Activated B cell treated with CpG ODN at 0.5 μM for 24 hours (primary cell): Measurements from ENCODE around the gene CALHM3. TPM values are rescaled to one million over a fixed set of nuclear protein-coding genes. Genes with fewer than 3 reads are reported as not detected.

Experiments used
- ATAC-seq: fragments of 200-7000 bp; cut with Tn5 transposase; one replicate; pipeline ENCODE4 v1.10.0; 2021; ENCODE audit warnings: low read depth, mild to moderate bottlenecking, moderate library complexity
- CTCF ChIA-PET: fragments of 350-600 bp; sonication (Branson Sonifier 250); formaldehyde crosslinking; loops from one replicate; lab custom pipeline; 2021; ENCODE audit warnings: antibody characterized with exemption; lab: Charles Lee
- POLR2A ChIA-PET: fragments of 350-600 bp; sonication (Branson Sonifier 250); formaldehyde crosslinking; loops from one replicate; lab custom pipeline; 2021; ENCODE audit warnings: antibody characterized with exemption; lab: Charles Lee
- DNase-seq: peaks from one replicate; pipeline ENCODE4 v3.0.0; 2022
- H3K27ac Mint-ChIP-seq: one replicate; pipeline ENCODE4 v1.8.0; 2020; ENCODE audit warnings: mixed read lengths
- H3K27me3 Mint-ChIP-seq: one replicate; pipeline ENCODE4 v1.8.0; 2021; ENCODE audit warnings: mixed read lengths
- H3K36me3 Mint-ChIP-seq: one replicate; pipeline ENCODE4 v1.8.0; 2021; ENCODE audit warnings: low read depth, mixed read lengths
- H3K4me1 Mint-ChIP-seq: one replicate; pipeline ENCODE4 v1.8.0; 2021; ENCODE audit warnings: mixed read lengths
- H3K4me3 Mint-ChIP-seq: one replicate; pipeline ENCODE4 v1.8.0; 2020; ENCODE audit warnings: mild to moderate bottlenecking, mixed read lengths
- H3K9me3 Mint-ChIP-seq: one replicate; pipeline ENCODE4 v1.8.0; 2020; ENCODE audit warnings: mixed read lengths
- intact Hi-C: fragments of 100-400 bp; cut with micrococcal nuclease; formaldehyde crosslinking; loops from one replicate; pipeline ENCODE4 v1.15.1; 2024
- total RNA-seq: library from RNA; stranded (reverse); gene quantifications from 2 replicates; pipeline ENCODE4 v1.2.3, GENCODE V29; 2022
- TF ChIP-seq, protein P1 (sequence below): fragments of 200-600 bp; IDR thresholded peaks from one replicate; pipeline ENCODE4 v1.8.0; 2022; ENCODE audit warnings: antibody characterized with exemption, mild to moderate bottlenecking

The CALHM3 gene
- total RNA-seq, 1 donor from 2014 or later: not detected

GRCh38 chr10:103512166-103512565, 33.1 kb upstream of the CALHM3 start:
- no peaks in the 10 kb centered on the region for H3K36me3 Mint-ChIP-seq
- intact Hi-C loops: no loop called here
- no peak overlapping the region for H3K4me3 Mint-ChIP-seq
- H3K27ac Mint-ChIP-seq: no peak overlapping the region
- CTCF ChIA-PET: no interaction called here
- H3K4me1 Mint-ChIP-seq: peaks cover 5% of the 10 kb centered on the region
- peaks cover 9% of the 10 kb centered on the region for H3K27me3 Mint-ChIP-seq
- H3K9me3 Mint-ChIP-seq: no peaks in the 10 kb centered on the region
- POLR2A ChIA-PET: no interaction called here
- TF ChIP-seq, protein P1, sequence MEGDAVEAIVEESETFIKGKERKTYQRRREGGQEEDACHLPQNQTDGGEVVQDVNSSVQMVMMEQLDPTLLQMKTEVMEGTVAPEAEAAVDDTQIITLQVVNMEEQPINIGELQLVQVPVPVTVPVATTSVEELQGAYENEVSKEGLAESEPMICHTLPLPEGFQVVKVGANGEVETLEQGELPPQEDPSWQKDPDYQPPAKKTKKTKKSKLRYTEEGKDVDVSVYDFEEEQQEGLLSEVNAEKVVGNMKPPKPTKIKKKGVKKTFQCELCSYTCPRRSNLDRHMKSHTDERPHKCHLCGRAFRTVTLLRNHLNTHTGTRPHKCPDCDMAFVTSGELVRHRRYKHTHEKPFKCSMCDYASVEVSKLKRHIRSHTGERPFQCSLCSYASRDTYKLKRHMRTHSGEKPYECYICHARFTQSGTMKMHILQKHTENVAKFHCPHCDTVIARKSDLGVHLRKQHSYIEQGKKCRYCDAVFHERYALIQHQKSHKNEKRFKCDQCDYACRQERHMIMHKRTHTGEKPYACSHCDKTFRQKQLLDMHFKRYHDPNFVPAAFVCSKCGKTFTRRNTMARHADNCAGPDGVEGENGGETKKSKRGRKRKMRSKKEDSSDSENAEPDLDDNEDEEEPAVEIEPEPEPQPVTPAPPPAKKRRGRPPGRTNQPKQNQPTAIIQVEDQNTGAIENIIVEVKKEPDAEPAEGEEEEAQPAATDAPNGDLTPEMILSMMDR: no peak
- ATAC-seq (no peak), DNase-seq (no peak)

DNA sequence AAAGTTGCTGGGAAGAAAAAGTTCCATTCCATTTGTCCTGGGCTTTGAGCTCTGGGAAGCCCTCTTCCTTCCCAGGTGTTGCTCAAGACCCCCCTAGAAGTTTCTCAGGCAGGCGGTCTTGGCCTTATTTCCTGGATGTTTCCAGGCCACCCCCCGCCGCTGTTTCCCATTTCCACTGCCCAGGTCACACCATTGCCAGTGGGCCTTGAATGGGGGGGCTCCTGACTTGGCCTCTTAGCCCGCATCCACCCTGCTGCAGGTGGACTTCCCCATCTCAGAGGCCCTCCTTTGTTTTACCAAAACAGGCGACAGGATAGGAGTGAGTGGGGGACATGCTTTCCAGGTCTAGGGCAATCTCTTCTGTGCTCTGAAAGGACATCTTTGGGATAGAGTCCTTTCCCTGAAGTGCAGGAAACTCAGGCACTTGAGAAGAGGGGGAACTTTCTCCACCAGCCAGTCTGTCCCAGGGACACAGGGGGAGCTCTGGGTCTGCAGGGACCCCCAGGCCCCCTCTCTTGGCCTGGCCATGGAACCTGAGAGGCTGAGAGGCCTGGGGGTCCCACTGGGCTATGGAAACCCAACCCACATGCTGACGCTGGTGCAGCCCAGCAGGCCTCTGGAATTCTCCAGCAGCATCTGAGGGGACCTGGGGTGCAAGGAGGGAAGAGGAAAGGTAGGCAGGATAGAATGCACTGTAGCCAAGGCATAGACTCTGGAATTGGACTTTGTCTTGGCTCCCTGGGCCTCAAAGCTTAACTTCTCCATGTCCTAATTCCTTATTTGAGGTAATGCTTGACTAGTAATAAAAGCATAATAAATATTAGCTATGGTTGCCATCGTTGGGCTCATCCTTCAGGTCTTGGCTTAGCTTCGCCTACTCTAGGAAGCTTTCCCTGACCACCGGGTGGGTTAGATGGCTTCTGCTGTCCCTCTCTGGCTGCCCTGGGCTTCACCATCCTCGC, 32.0 kb upstream of the CALHM3 start:
- intact Hi-C loops: no loop called here
- H3K27ac Mint-ChIP-seq: no peak overlapping the region
- H3K9me3 Mint-ChIP-seq: no peaks in the 10 kb centered on the region
- H3K36me3 Mint-ChIP-seq: no peaks in the 10 kb centered on the region
- ChIA-PET POLR2A (no interaction called here), CTCF (no interaction called here)
- H3K4me1 Mint-ChIP-seq: peaks cover 5% of the 10 kb centered on the region
- ATAC-seq (no peak), DNase-seq (no peak)
- TF ChIP-seq, protein P1: no peak
- no peak overlapping the region for H3K4me3 Mint-ChIP-seq
- H3K27me3 Mint-ChIP-seq: peaks cover 16% of the 10 kb centered on the region

- ATAC-seq: no peak
- H3K27me3 Mint-ChIP-seq: peaks cover 16% of the 10 kb centered on the region
- POLR2A ChIA-PET: no interaction called here
- H3K27ac Mint-ChIP-seq: no peak overlapping the region
- TF ChIP-seq, protein P1: no peak
- CTCF ChIA-PET: no interaction called here
- no peaks in the 10 kb centered on the region for H3K9me3 Mint-ChIP-seq
- no peak for DNase-seq
- H3K4me1 Mint-ChIP-seq: peaks cover 1% of the 10 kb centered on the region
- no peak overlapping the region for H3K4me3 Mint-ChIP-seq
- intact Hi-C loops: no loop called here
- H3K36me3 Mint-ChIP-seq: no peaks in the 10 kb centered on the region
Measured at GRCh38 chr10:103510046-103510685, 31.1 kb upstream of the CALHM3 start.

DNA sequence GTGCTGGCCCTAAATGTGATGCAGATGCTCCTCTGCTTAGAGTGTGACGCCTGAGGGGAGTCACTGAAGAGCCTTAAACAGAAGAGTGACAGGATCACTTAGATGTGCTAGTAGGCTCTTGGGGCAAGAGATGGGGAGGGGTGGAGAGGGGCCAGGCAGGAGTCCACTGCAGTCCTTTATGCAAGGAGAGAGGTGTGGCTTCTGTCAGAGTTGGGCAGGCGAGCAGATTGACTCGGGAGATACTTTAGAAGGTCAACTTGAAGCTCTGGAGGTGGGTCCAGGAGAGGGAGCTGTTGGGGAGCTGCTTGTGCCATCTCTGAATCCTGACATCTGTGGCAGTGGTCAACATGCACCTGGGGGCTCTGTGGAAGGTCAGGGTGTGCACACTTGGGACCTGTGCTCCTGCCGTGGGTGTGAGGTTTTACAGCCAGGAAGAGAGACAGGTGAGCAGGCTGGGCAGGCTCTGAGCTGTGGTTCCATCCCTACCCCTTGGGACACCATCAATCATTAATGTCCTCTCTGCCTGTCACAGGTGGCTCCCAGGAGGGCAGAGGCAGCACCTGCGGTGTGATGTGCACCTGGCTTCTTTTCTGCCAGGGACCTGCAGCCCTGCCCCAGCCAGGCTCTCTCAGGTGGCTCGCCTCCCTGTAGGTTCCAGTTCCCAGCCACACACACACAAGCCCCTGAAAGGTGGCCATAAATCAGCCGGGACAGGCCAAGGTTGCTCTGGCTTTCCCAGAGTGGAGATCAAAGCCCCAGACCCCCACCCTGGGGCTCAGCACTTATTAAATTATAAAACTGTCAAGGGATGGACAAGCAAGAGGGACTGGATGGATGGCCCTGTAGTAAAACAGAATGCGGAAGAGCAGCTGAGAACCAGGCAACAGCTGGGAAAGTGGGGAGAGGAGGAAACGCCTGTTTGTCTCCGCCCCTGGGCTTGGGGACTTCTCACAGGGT, 28.5 kb upstream of the CALHM3 start:
- Mint-ChIP-seq H3K4me3 (no peak overlapping the region), H3K27ac (no peak overlapping the region), H3K36me3 (no peaks in the 10 kb centered on the region), H3K4me1 (no peaks in the 10 kb centered on the region), H3K9me3 (no peaks in the 10 kb centered on the region), H3K27me3 (peaks cover 21% of the 10 kb centered on the region)
- no peak for ATAC-seq
- ChIA-PET CTCF (no interaction called here), POLR2A (no interaction called here)
- DNase-seq: no peak
- TF ChIP-seq, protein P1: no peak
- intact Hi-C loops: no loop called here
